Suprapubic skin (tissue), 4 donors: ENCODE results near the gene KCNT1.

Experiments
- CTCF ChIP-seq, 2 donors: fragments of 200-600 bp in 1 of 2; fragments of 450-650 bp in 1 of 2; sonication (generic) in 1 of 2; IDR thresholded peaks; one replicate each; pipeline ENCODE4 v1.5.1; 2016 to 2019; ENCODE audit warnings: antibody characterized with exemption in 2 of 2, mild to moderate bottlenecking in 1 of 2, moderate library complexity in 1 of 2
- EP300 ChIP-seq: sonication (generic); formaldehyde crosslinking; IDR thresholded peaks from one replicate; pipeline ENCODE4 v1.6.1; 2017; ENCODE audit warnings: antibody characterized with exemption
- POLR2A ChIP-seq, 2 donors: fragments of 450-650 bp; IDR thresholded peaks; one replicate each; pipeline ENCODE4 v1.6.1; 2017; ENCODE audit warnings: antibody characterized with exemption in 2 of 2, mild to moderate bottlenecking in 2 of 2, moderate library complexity in 2 of 2
- POLR2AphosphoS5 ChIP-seq, 3 donors: sonication (generic); formaldehyde crosslinking; IDR thresholded peaks; one replicate each; pipeline ENCODE4 v1.6.1; 2017; ENCODE audit warnings: antibody characterized with exemption in 3 of 3

- TF ChIP-seq CTCF (IDR thresholded peaks at IDR 0.05) (no peak), EP300 (no peak), POLR2AphosphoS5 (IDR thresholded peaks at IDR 0.05) (no peak), POLR2A (IDR thresholded peaks at IDR 0.05) (no peak)
Observed at GRCh38 chr9:135822374-135822755, 120.4 kb downstream of the KCNT1 start.
